SK-N-MC (cell line): ENCODE results near the gene NEB.

Experiments used
- DNase-seq: peaks from one replicate; pipeline ENCODE4 v3.0.0-alpha.2; 2011; ENCODE audit warnings: low read depth, low spot score
- H3K27ac ChIP-seq: fragments of 200-600 bp; sonication (generic); 2 replicates; pipeline ENCODE4 v1.5.1; 2016; ENCODE audit warnings: mixed run types
- H3K36me3 ChIP-seq: fragments of 200-600 bp; sonication (generic); 2 replicates; pipeline ENCODE4 v1.6.1; 2017; ENCODE audit warnings: antibody characterized with exemption, low read length, mixed read lengths; ENCODE audit not compliant: insufficient read depth
- H3K4me3 ChIP-seq: fragments of 200-600 bp; sonication (generic); 2 replicates; pipeline ENCODE4 v1.5.1; 2016
- H3K9ac ChIP-seq: fragments of 200-600 bp; sonication (generic); 2 replicates; pipeline ENCODE4 v1.8.0; 2017; ENCODE audit warnings: mixed run types, mixed read lengths; ENCODE audit not compliant: insufficient read length
- H3K9me3 ChIP-seq: fragments of 200-600 bp; sonication (generic); 2 replicates; pipeline ENCODE4 v1.6.1; 2017; ENCODE audit warnings: low read depth, mild to moderate bottlenecking, antibody characterized with exemption, low read length, moderate library complexity, mixed read lengths
- EZH2 ChIP-seq: fragments of 200-600 bp; sonication (generic); IDR thresholded peaks from one replicate; pipeline ENCODE4 v1.6.1; 2017; ENCODE audit warnings: antibody characterized with exemption
- FOXP2 ChIP-seq: optimal IDR thresholded peaks from 2 replicates; pipeline ENCODE3; 2011; ENCODE audit warnings: mild to moderate bottlenecking, moderate library complexity; ENCODE audit not compliant: insufficient read depth; ENCODE audit errors: extremely low read length, control extremely low read depth
- POLR2AphosphoS5 ChIP-seq: IDR thresholded peaks from 2 replicates; pipeline ENCODE4 v1.6.1; 2012; ENCODE audit warnings: mild to moderate bottlenecking, low read depth, low read length, borderline replicate concordance

The NEB gene

GRCh38 chr2:151498178-151498577, 236.1 kb downstream of the NEB start:
- H3K36me3 ChIP-seq, result no peaks in the 10 kb centered on the region
- H3K4me3 ChIP-seq, result no peak overlapping the region
- no peaks in the 10 kb centered on the region for H3K9me3 ChIP-seq
- no peak overlapping the region for H3K9ac ChIP-seq
- TF ChIP-seq EZH2, result no peak
- no peak for TF ChIP-seq POLR2AphosphoS5
- no peak for TF ChIP-seq FOXP2
- no peak for DNase-seq
- H3K27ac ChIP-seq, result no peak overlapping the region

DNA sequence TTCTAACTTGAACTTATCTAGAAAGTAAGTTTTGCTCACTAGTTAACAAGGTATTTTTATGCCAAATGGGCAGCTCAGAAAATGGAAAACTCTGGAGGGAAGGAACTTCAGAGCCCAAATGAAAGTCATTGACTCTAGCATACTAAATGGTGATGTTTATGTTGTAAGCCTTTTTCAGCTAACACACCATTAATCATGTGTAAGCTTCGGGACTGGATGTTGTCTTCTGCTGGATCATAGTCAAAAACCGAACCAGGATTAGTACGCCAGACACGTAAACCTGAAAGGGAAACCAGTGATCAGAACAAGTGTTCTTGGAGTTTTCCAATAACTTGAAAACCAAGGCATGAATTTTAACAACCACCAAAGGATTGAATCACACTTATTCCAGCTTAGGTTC, 242.8 kb downstream of the NEB start:
- Histone ChIP-seq H3K36me3 (peaks cover 21% of the 10 kb centered on the region; the same call in 1 of the 2 replicates), H3K4me3 (no peak overlapping the region), H3K27ac (no peak overlapping the region), H3K9ac (no peak overlapping the region), H3K9me3 (no peaks in the 10 kb centered on the region)
- TF ChIP-seq POLR2AphosphoS5, result no peak
- no peak for TF ChIP-seq EZH2
- TF ChIP-seq FOXP2, result no peak
- no peak for DNase-seq

DNA sequence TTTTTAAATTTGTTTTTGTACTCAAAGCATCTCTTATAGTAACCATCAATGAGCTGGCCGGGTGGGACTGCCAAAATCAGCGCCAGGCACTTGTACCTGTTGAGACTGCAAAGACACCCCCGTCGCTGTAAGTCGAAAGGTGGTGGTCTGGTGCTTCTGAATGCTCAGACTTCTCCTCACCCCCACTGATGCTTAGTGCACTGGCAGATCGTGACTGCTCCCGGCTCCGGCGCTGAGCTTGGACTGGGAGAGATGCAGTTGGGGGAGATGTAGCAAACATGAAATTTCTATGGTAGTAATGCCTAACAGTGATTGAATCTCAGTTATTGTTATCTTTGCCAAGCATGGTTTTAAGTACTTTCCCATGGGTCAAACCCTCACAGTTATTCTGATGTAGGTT, 244.0 kb downstream of the NEB start:
- H3K9ac ChIP-seq, result no peak overlapping the region
- TF ChIP-seq POLR2AphosphoS5 (no peak), EZH2 (no peak), FOXP2 (no peak)
- no peaks in the 10 kb centered on the region for H3K9me3 ChIP-seq
- no peak for DNase-seq
- no peak overlapping the region for H3K4me3 ChIP-seq
- H3K36me3 ChIP-seq, result peaks cover 32% of the 10 kb centered on the region; the same call in 1 of the 2 replicates
- no peak overlapping the region for H3K27ac ChIP-seq

DNA sequence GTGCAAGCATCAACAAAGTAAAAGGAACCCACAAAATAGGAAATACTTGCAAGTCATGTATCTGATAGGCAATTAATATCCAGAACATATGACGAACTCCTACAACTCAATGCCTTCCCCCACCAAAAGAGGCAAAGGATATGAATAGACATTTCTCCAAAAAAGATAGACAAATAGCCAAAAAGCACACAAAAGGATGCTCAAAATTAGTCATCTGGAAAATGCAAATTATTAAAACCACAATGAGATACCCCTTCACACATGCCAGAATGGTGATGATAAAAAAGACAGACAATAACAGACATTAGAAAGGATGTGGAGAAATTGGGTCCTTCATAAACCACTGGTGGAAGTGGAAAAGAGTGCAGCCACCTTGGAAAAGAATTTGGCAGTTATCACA, 248.2 kb downstream of the NEB start:
- Histone ChIP-seq H3K9ac (no peak overlapping the region), H3K27ac (no peak overlapping the region), H3K4me3 (no peak overlapping the region), H3K9me3 (no peaks in the 10 kb centered on the region), H3K36me3 (peaks cover 57% of the 10 kb centered on the region)
- TF ChIP-seq FOXP2 (no peak), POLR2AphosphoS5 (no peak), EZH2 (no peak)
- no peak for DNase-seq

GRCh38 chr2:151484100-151484499, 250.2 kb downstream of the NEB start:
- no peak for TF ChIP-seq EZH2
- no peak for TF ChIP-seq FOXP2
- no peak for TF ChIP-seq POLR2AphosphoS5
- peaks cover 65% of the 10 kb centered on the region for H3K36me3 ChIP-seq
- H3K27ac ChIP-seq, result no peak overlapping the region
- no peaks in the 10 kb centered on the region for H3K9me3 ChIP-seq
- no peak overlapping the region for H3K9ac ChIP-seq
- DNase-seq, result no peak
- no peak overlapping the region for H3K4me3 ChIP-seq

GRCh38 chr2:151483546-151483945, 250.7 kb downstream of the NEB start:
- Histone ChIP-seq H3K9ac (no peak overlapping the region), H3K9me3 (no peaks in the 10 kb centered on the region), H3K27ac (no peak overlapping the region), H3K36me3 (peaks cover 71% of the 10 kb centered on the region), H3K4me3 (no peak overlapping the region)
- TF ChIP-seq EZH2, result no peak
- no peak for TF ChIP-seq POLR2AphosphoS5
- TF ChIP-seq FOXP2, result no peak
- DNase-seq, result no peak

DNA sequence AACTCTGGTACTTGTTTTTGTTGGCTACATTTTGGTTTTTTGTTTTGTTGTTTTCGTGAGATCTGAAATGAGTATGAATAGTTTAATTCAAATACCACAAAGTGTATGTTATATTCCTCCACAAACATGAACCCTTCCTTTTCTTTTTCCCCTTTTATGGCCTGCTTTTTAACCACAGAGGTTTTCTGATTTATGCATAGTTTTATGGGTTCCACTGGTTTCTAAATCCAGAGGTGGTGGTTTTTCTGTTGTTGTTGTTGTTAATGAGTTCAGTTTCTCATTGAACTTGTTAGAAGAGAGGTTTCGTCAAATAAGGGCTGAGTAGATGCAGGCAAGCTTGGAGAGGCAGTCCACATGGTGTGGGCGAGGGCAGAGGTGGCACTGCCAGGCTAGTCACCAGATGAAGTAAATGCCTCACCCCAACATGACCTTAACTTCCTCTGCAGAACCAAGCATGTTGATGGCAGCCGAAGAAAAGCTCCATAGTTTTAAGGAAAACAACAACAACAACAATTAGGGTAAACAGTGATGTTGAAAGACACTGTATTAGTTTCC, 252.0 kb downstream of the NEB start:
- no peak overlapping the region for H3K27ac ChIP-seq
- no peak for DNase-seq
- H3K9me3 ChIP-seq, result no peaks in the 10 kb centered on the region
- no peak overlapping the region for H3K9ac ChIP-seq
- H3K36me3 ChIP-seq, result peaks cover 84% of the 10 kb centered on the region
- H3K4me3 ChIP-seq, result no peak overlapping the region
- no peak for TF ChIP-seq EZH2
- TF ChIP-seq FOXP2, result no peak
- no peak for TF ChIP-seq POLR2AphosphoS5

DNA sequence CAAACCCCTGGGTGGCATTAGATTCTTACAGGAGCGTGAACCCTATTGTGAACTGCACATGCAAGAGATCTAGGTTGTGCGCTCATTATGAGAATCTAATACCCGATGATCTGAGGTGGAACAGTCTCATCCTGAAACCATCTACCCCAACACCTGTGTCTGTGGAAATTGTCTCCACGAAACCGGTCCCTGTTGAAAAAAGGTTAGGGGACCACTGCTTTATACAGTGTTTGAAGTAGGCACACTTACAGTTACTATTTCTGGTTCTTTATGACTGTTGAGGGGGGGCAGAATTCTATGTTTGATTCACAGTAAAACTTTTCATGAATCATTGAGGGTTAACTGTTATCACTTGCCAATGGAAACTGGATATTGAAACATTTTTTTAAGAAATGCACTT, 252.5 kb downstream of the NEB start:
- Histone ChIP-seq H3K36me3 (peaks cover 89% of the 10 kb centered on the region), H3K27ac (no peak overlapping the region), H3K9ac (no peak overlapping the region), H3K9me3 (no peaks in the 10 kb centered on the region), H3K4me3 (no peak overlapping the region)
- TF ChIP-seq FOXP2 (no peak), EZH2 (no peak), POLR2AphosphoS5 (no peak)
- DNase-seq, result no peak

GRCh38 chr2:151478011-151478410, 256.3 kb downstream of the NEB start:
- H3K36me3 ChIP-seq, result peaks cover 94% of the 10 kb centered on the region
- TF ChIP-seq POLR2AphosphoS5, result no peak
- TF ChIP-seq FOXP2, result no peak
- no peak for TF ChIP-seq EZH2
- peak overlapping the region; percentile 29; the same call in 1 of the 2 replicates for H3K27ac ChIP-seq

More at GRCh38 chr2:151478011-151478410, 256.3 kb downstream of the NEB start:
- Histone ChIP-seq H3K9me3 (peaks cover 8% of the 10 kb centered on the region; the same call in 1 of the 2 replicates), H3K4me3 (no peak overlapping the region), H3K9ac (no peak overlapping the region)
- no peak for DNase-seq
